ENCODE data around the gene SMARCD3.
A peak's percentile ranks its signal among the peaks of the same experiment; 100 is the strongest.

The SMARCD3 gene

GRCh38 chr7:151248346-151249033 lies at the start of gene SMARCD3:
Gene SMARCD3, minus strand, starts transcription at chr7:151248694. Its CDS starts 132 bp downstream, at chr7:151248562.
- no peak for TF ChIP-seq CTCF (IDR thresholded peaks at IDR 0.05; ENCODE audit: unreplicated experiment in 3 of 3)
- H3K27me3 Mint-ChIP-seq (ENCODE audit: low read depth): no peaks in the 10 kb centered on the region
- no peaks in the 10 kb centered on the region for H3K9me3 Mint-ChIP-seq
- H3K4me1 Mint-ChIP-seq: peaks cover 59% of the 10 kb centered on the region
- H3K36me3 Mint-ChIP-seq (ENCODE audit: low read depth): no peaks in the 10 kb centered on the region
- peak within 1 kb of the TSS; percentile 92 to 98 (median 96) for H3K4me3 Mint-ChIP-seq
- H3K27ac Mint-ChIP-seq: peak within 1 kb of the TSS; percentile 98 to 100 (median 98)

GRCh38 chr7:151296202-151296992 lies 47.9 kb upstream of the SMARCD3 start:
- Mint-ChIP-seq H3K27me3 (ENCODE audit: low read depth) (peaks cover 28% of the 10 kb centered on the region), H3K9me3 (peaks cover 4% of the 10 kb centered on the region), H3K27ac (no peak overlapping the region), H3K4me3 (no peak overlapping the region), H3K4me1 (no peaks in the 10 kb centered on the region), H3K36me3 (ENCODE audit: low read depth) (no peaks in the 10 kb centered on the region)
- TF ChIP-seq CTCF (IDR thresholded peaks at IDR 0.05; ENCODE audit: unreplicated experiment in 3 of 3): no peak

- peaks cover 4% of the 10 kb centered on the region for H3K9me3 Mint-ChIP-seq
- no peak overlapping the region for H3K27ac Mint-ChIP-seq
- H3K4me3 Mint-ChIP-seq: no peak overlapping the region
- no peaks in the 10 kb centered on the region for H3K36me3 Mint-ChIP-seq (ENCODE audit: low read depth)
- H3K4me1 Mint-ChIP-seq: no peaks in the 10 kb centered on the region
- TF ChIP-seq CTCF (IDR thresholded peaks at IDR 0.05; ENCODE audit: unreplicated experiment in 3 of 3): no peak
- peaks cover 30% of the 10 kb centered on the region for H3K27me3 Mint-ChIP-seq (ENCODE audit: low read depth)
Measured at GRCh38 chr7:151292850-151293249, 44.4 kb upstream of the SMARCD3 start.

GRCh38 chr7:151291206-151291605 lies 42.7 kb upstream of the SMARCD3 start:
- H3K36me3 Mint-ChIP-seq (ENCODE audit: low read depth): no peaks in the 10 kb centered on the region
- H3K4me1 Mint-ChIP-seq: no peaks in the 10 kb centered on the region
- H3K4me3 Mint-ChIP-seq: no peak overlapping the region
- H3K27me3 Mint-ChIP-seq (ENCODE audit: low read depth): peaks cover 36% of the 10 kb centered on the region
- H3K27ac Mint-ChIP-seq: no peak overlapping the region
- peaks cover under 1% of the 10 kb centered on the region for H3K9me3 Mint-ChIP-seq
- TF ChIP-seq CTCF (IDR thresholded peaks at IDR 0.05; ENCODE audit: unreplicated experiment in 3 of 3): no peak

GRCh38 chr7:151290355-151290760 lies 41.9 kb upstream of the SMARCD3 start:
- no peak overlapping the region for H3K27ac Mint-ChIP-seq
- H3K4me1 Mint-ChIP-seq: no peaks in the 10 kb centered on the region
- no peaks in the 10 kb centered on the region for H3K36me3 Mint-ChIP-seq (ENCODE audit: low read depth)
- H3K27me3 Mint-ChIP-seq (ENCODE audit: low read depth): peaks cover 34% of the 10 kb centered on the region
- no peak for TF ChIP-seq CTCF (IDR thresholded peaks at IDR 0.05; ENCODE audit: unreplicated experiment in 3 of 3)
- no peaks in the 10 kb centered on the region for H3K9me3 Mint-ChIP-seq
- H3K4me3 Mint-ChIP-seq: no peak overlapping the region

All from nephron (organoid).